ENCODE data around the gene ITGAD. TPM values are rescaled to one million over a fixed set of nuclear protein-coding genes. Genes with fewer than 3 reads are reported as not detected.

The ITGAD gene
- total RNA-seq, 1 experiment from 2014 or later: not detected

- 0 out of 2 replicates have a peak, but pooled peaks cover 5% of the 10 kb centered on the region for H3K9me3 Mint-ChIP-seq
- peaks cover 78% of the 10 kb centered on the region for H3K27me3 Mint-ChIP-seq (ENCODE audit: low read depth)
- DNase-seq (ENCODE audit: low spot score) (no peak), ATAC-seq (no peak)
- H3K4me3 Mint-ChIP-seq: no peak overlapping the region
- H3K27ac Mint-ChIP-seq: no peak overlapping the region
- POLR2A ChIA-PET: no interaction called here
- H3K36me3 Mint-ChIP-seq: no peaks in the 10 kb centered on the region
- peaks cover 16% of the 10 kb centered on the region for H3K4me1 Mint-ChIP-seq
- CTCF ChIA-PET: interaction anchor here (13.1 kb wide), 1 partner anchor 17 kb away, joined by 221 read pairs; the partner anchor contains the start of gene ARMC5
- TF ChIP-seq CBFB (CRISPR knock-in tag; IDR thresholded peaks at IDR 0.05; ENCODE audit: low read depth) (no peak), MXD4 (CRISPR knock-in tag; IDR thresholded peaks at IDR 0.05; ENCODE audit: borderline replicate concordance) (no peak), GRHL2 (CRISPR knock-in tag; IDR thresholded peaks at IDR 0.05; ENCODE audit: insufficient replicate concordance, severe bottlenecking) (no peak), GTF2I (CRISPR knock-in tag; conservative IDR thresholded peaks at IDR 0.05) (no peak), SMAD3 (CRISPR knock-in tag; IDR thresholded peaks at IDR 0.05; ENCODE audit: borderline replicate concordance) (no peak), ZNF263 (CRISPR knock-in tag; IDR thresholded peaks at IDR 0.05; ENCODE audit: low read depth) (no peak), PRRX2 (CRISPR knock-in tag; IDR thresholded peaks at IDR 0.05) (no peak), RORB (CRISPR knock-in tag; IDR thresholded peaks at IDR 0.05) (no peak), STAT6 (CRISPR knock-in tag; conservative IDR thresholded peaks at IDR 0.05; ENCODE audit: low read depth) (no peak), CREB1 (CRISPR knock-in tag; IDR thresholded peaks at IDR 0.05) (no peak), NR1H2 (CRISPR knock-in tag; IDR thresholded peaks at IDR 0.05) (no peak), HMGA2 (CRISPR knock-in tag; IDR thresholded peaks at IDR 0.05) (no peak), KAT7 (CRISPR knock-in tag; IDR thresholded peaks at IDR 0.05; ENCODE audit: borderline replicate concordance) (no peak), ZNF396 (CRISPR knock-in tag; IDR thresholded peaks at IDR 0.05; ENCODE audit: borderline replicate concordance) (no peak), TP53 (CRISPR knock-in tag; IDR thresholded peaks at IDR 0.05) (no peak), ATF1 (CRISPR knock-in tag; IDR thresholded peaks at IDR 0.05) (no peak)
- TF ChIP-seq, protein P1, sequence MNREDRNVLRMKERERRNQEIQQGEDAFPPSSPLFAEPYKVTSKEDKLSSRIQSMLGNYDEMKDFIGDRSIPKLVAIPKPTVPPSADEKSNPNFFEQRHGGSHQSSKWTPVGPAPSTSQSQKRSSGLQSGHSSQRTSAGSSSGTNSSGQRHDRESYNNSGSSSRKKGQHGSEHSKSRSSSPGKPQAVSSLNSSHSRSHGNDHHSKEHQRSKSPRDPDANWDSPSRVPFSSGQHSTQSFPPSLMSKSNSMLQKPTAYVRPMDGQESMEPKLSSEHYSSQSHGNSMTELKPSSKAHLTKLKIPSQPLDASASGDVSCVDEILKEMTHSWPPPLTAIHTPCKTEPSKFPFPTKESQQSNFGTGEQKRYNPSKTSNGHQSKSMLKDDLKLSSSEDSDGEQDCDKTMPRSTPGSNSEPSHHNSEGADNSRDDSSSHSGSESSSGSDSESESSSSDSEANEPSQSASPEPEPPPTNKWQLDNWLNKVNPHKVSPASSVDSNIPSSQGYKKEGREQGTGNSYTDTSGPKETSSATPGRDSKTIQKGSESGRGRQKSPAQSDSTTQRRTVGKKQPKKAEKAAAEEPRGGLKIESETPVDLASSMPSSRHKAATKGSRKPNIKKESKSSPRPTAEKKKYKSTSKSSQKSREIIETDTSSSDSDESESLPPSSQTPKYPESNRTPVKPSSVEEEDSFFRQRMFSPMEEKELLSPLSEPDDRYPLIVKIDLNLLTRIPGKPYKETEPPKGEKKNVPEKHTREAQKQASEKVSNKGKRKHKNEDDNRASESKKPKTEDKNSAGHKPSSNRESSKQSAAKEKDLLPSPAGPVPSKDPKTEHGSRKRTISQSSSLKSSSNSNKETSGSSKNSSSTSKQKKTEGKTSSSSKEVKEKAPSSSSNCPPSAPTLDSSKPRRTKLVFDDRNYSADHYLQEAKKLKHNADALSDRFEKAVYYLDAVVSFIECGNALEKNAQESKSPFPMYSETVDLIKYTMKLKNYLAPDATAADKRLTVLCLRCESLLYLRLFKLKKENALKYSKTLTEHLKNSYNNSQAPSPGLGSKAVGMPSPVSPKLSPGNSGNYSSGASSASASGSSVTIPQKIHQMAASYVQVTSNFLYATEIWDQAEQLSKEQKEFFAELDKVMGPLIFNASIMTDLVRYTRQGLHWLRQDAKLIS (CRISPR knock-in tag; IDR thresholded peaks at IDR 0.05; ENCODE audit: borderline replicate concordance): no peak
- TF ChIP-seq, protein P2, sequence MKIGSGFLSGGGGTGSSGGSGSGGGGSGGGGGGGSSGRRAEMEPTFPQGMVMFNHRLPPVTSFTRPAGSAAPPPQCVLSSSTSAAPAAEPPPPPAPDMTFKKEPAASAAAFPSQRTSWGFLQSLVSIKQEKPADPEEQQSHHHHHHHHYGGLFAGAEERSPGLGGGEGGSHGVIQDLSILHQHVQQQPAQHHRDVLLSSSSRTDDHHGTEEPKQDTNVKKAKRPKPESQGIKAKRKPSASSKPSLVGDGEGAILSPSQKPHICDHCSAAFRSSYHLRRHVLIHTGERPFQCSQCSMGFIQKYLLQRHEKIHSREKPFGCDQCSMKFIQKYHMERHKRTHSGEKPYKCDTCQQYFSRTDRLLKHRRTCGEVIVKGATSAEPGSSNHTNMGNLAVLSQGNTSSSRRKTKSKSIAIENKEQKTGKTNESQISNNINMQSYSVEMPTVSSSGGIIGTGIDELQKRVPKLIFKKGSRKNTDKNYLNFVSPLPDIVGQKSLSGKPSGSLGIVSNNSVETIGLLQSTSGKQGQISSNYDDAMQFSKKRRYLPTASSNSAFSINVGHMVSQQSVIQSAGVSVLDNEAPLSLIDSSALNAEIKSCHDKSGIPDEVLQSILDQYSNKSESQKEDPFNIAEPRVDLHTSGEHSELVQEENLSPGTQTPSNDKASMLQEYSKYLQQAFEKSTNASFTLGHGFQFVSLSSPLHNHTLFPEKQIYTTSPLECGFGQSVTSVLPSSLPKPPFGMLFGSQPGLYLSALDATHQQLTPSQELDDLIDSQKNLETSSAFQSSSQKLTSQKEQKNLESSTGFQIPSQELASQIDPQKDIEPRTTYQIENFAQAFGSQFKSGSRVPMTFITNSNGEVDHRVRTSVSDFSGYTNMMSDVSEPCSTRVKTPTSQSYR (CRISPR knock-in tag; IDR thresholded peaks at IDR 0.05): no peak
- TF ChIP-seq, protein P3, sequence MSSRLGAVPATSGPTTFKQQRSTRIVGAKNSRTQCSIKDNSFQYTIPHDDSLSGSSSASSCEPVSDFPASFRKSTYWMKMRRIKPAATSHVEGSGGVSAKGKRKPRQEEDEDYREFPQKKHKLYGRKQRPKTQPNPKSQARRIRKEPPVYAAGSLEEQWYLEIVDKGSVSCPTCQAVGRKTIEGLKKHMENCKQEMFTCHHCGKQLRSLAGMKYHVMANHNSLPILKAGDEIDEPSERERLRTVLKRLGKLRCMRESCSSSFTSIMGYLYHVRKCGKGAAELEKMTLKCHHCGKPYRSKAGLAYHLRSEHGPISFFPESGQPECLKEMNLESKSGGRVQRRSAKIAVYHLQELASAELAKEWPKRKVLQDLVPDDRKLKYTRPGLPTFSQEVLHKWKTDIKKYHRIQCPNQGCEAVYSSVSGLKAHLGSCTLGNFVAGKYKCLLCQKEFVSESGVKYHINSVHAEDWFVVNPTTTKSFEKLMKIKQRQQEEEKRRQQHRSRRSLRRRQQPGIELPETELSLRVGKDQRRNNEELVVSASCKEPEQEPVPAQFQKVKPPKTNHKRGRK (CRISPR knock-in tag; IDR thresholded peaks at IDR 0.05; ENCODE audit: borderline replicate concordance): no peak
Measured at GRCh38 chr16:31474173-31474714, 81.1 kb downstream of the ITGAD start.
